ENCODE data around the gene DNASE1L1. TPM values are rescaled to one million over a fixed set of nuclear protein-coding genes. Genes with fewer than 3 reads are reported as not detected.

DNASE1L1 gene
- total and polyA plus RNA-seq, 2 of the 13 experiments (the other 11 are each of a cell fraction or from before 2014, with no cell fraction given): 4.7 to 12.3 TPM

GRCh38 chrX:154365052-154365600 is 43.9 kb downstream of the DNASE1L1 start:
- ChIA-PET CTCF (ENCODE audit: low intra/inter-chr PET ratio, low total read pairs) (no interaction called here), POLR2A (interaction anchor here (1.0 to 2.0 kb wide), 2 partner anchors 11 to 16 kb away, joined by 4 to 5 read pairs; no protein-coding TSS in a partner anchor)
- intact Hi-C loops (cut with micrococcal nuclease; ENCODE audit: unreplicated experiment) (no loop called here), in situ Hi-C loops (cut with HindIII; ENCODE audit: extremely low pct_ligation_motif_present, low pct_unique_long_range_greater_than_20kb) (no loop called here)
- Histone ChIP-seq H3K79me2 (ENCODE audit: insufficient read depth, low read length) (peaks cover 17% of the 10 kb centered on the region), H3K9me3 (ENCODE audit: low read length) (no peaks in the 10 kb centered on the region), H3K4me1 (ENCODE audit: insufficient read depth, low read length) (peaks cover 12% of the 10 kb centered on the region), H3K27me3 (ENCODE audit: control insufficient read depth in 1 of 2, insufficient read depth in 2 of 2, low read length in 2 of 2) (no peaks in the 10 kb centered on the region), H3K9ac (ENCODE audit: insufficient read depth, low read depth, low read length) (no peak overlapping the region), H3K4me2 (ENCODE audit: low read depth, low read length) (no peak overlapping the region), H3K27ac (ENCODE audit: extremely low read length, insufficient read depth, low read length) (no peak overlapping the region), H3K4me3 (replicated peaks in 1 of 3; ENCODE audit: insufficient read depth in 1 of 3, low read depth in 2 of 3, low read length in 3 of 3) (no peak overlapping the region), H4K20me1 (ENCODE audit: insufficient read depth, low read length) (peaks cover 7% of the 10 kb centered on the region; the same call in 1 of the 2 replicates), H3K36me3 (replicated peaks in 1 of 2; ENCODE audit: control insufficient read depth in 1 of 2, insufficient read depth in 2 of 2, low read length in 2 of 2) (peaks cover 20 to 41% of the 10 kb centered on the region in 2 experiments; a peak in 4 of 5 replicates), H2AFZ (ENCODE audit: low read length) (no peak overlapping the region)
- no peak for FAIRE-seq
- TF ChIP-seq, protein P1, sequence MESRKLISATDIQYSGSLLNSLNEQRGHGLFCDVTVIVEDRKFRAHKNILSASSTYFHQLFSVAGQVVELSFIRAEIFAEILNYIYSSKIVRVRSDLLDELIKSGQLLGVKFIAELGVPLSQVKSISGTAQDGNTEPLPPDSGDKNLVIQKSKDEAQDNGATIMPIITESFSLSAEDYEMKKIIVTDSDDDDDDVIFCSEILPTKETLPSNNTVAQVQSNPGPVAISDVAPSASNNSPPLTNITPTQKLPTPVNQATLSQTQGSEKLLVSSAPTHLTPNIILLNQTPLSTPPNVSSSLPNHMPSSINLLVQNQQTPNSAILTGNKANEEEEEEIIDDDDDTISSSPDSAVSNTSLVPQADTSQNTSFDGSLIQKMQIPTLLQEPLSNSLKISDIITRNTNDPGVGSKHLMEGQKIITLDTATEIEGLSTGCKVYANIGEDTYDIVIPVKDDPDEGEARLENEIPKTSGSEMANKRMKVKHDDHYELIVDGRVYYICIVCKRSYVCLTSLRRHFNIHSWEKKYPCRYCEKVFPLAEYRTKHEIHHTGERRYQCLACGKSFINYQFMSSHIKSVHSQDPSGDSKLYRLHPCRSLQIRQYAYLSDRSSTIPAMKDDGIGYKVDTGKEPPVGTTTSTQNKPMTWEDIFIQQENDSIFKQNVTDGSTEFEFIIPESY (CRISPR knock-in tag; IDR thresholded peaks at IDR 0.05): 0 out of 2 replicates have a peak, but pooled peaks have one; percentile 24
- TF ChIP-seq, protein P2, sequence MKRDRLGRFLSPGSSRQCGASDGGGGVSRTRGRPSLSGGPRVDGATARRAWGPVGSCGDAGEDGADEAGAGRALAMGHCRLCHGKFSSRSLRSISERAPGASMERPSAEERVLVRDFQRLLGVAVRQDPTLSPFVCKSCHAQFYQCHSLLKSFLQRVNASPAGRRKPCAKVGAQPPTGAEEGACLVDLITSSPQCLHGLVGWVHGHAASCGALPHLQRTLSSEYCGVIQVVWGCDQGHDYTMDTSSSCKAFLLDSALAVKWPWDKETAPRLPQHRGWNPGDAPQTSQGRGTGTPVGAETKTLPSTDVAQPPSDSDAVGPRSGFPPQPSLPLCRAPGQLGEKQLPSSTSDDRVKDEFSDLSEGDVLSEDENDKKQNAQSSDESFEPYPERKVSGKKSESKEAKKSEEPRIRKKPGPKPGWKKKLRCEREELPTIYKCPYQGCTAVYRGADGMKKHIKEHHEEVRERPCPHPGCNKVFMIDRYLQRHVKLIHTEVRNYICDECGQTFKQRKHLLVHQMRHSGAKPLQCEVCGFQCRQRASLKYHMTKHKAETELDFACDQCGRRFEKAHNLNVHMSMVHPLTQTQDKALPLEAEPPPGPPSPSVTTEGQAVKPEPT (CRISPR knock-in tag; IDR thresholded peaks at IDR 0.05; ENCODE audit: low read depth): no peak
- no TSS peak for BruUV-seq (replicated peaks)
- no peak for DNase-seq (ENCODE audit: low spot score)
- 94% methylated on average over 6 of the region's 20 CpGs for WGBS (ENCODE audit: low lambda C conversion rate)
- ATAC-seq: no peak

Data from HepG2 (cell line).